HG02973 (cell line): ENCODE results near the gene NDUFAF8.

ENCODE experiments used
- ATAC-seq: cut with Tn5 transposase; IDR thresholded peaks from one replicate; pipeline ENCODE4 v1.9.1; 2021; ENCODE audit warnings: moderate library complexity; ENCODE audit not compliant: unreplicated experiment

The NDUFAF8 gene

GRCh38 chr17:81288715-81289114 is 49.6 kb downstream of the NDUFAF8 start:
- ATAC-seq = no peak

- no peak for ATAC-seq
These were observed 50.5 kb downstream of the NDUFAF8 start for GRCh38 chr17:81289627-81290026.

- ATAC-seq = no peak
These were observed 51.1 kb downstream of the NDUFAF8 start for GRCh38 chr17:81290230-81290629.
